ENCODE results near the gene HIVEP3.

DNA sequence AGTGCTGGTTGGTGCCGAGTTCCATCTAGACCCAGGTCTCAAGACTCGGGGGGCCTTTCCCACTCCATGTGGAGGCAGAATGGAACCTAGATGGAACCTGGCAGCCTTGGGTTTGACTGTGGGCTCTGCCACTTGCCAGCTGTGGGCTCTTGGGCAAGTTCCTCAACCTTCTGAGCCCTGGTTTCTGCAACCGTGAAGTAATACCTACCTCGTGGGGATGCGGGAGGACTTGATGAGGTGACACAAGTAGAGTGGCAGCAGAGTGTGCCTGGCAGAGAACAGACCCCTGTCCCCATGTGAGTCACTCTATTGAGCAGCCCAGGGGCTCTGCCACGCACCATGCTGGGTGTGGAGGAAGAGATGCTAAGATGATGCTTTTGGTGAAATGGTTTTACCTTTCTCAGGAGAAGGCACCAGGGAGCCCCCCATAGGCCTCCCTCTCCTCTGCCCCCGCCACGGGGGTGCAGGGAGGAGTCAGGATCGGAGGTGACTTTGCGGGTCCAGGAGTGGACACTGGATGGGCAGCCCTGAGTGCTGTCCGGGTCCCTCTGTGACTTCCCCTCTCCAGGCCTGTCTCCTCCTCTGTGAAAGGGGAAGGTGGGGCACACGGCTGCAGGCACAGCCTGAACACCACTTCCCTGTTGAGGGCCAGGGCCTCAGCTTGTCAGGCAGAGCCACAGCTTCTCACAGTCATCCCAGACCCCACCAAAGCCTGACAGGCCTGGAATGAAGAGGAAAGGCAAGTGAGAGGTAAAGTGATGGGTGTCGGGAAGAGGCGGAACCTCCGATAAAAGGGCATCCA lies 397.6 kb downstream of the HIVEP3 start:
- TF ChIP-seq, protein P1, sequence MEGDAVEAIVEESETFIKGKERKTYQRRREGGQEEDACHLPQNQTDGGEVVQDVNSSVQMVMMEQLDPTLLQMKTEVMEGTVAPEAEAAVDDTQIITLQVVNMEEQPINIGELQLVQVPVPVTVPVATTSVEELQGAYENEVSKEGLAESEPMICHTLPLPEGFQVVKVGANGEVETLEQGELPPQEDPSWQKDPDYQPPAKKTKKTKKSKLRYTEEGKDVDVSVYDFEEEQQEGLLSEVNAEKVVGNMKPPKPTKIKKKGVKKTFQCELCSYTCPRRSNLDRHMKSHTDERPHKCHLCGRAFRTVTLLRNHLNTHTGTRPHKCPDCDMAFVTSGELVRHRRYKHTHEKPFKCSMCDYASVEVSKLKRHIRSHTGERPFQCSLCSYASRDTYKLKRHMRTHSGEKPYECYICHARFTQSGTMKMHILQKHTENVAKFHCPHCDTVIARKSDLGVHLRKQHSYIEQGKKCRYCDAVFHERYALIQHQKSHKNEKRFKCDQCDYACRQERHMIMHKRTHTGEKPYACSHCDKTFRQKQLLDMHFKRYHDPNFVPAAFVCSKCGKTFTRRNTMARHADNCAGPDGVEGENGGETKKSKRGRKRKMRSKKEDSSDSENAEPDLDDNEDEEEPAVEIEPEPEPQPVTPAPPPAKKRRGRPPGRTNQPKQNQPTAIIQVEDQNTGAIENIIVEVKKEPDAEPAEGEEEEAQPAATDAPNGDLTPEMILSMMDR (optimal IDR thresholded peaks at IDR 0.05 in 1 of 3, IDR thresholded peaks at IDR 0.05 in 1 of 3, conservative IDR thresholded peaks at IDR 0.05 in 1 of 3; ENCODE audit: extremely low read depth in 1 of 3, insufficient read depth in 2 of 3, low read length in 3 of 3): no peak
- no peak for TF ChIP-seq EZH2 (IDR thresholded peaks at IDR 0.05; ENCODE audit: low read length)

All from keratinocyte (primary cell).